HG02870 (cell line): ENCODE measurements around the gene CABP1.
"Not testable (repeated sequence)": the region's sequence is repeated elsewhere in the genome, so short reads cannot be mapped to it uniquely, and the experiment has no call there.

Experiments used
- ATAC-seq: cut with Tn5 transposase; IDR thresholded peaks from one replicate; pipeline ENCODE4 v1.9.1; 2021; ENCODE audit warnings: mild to moderate bottlenecking, moderate library complexity; ENCODE audit not compliant: unreplicated experiment

CABP1 gene

DNA sequence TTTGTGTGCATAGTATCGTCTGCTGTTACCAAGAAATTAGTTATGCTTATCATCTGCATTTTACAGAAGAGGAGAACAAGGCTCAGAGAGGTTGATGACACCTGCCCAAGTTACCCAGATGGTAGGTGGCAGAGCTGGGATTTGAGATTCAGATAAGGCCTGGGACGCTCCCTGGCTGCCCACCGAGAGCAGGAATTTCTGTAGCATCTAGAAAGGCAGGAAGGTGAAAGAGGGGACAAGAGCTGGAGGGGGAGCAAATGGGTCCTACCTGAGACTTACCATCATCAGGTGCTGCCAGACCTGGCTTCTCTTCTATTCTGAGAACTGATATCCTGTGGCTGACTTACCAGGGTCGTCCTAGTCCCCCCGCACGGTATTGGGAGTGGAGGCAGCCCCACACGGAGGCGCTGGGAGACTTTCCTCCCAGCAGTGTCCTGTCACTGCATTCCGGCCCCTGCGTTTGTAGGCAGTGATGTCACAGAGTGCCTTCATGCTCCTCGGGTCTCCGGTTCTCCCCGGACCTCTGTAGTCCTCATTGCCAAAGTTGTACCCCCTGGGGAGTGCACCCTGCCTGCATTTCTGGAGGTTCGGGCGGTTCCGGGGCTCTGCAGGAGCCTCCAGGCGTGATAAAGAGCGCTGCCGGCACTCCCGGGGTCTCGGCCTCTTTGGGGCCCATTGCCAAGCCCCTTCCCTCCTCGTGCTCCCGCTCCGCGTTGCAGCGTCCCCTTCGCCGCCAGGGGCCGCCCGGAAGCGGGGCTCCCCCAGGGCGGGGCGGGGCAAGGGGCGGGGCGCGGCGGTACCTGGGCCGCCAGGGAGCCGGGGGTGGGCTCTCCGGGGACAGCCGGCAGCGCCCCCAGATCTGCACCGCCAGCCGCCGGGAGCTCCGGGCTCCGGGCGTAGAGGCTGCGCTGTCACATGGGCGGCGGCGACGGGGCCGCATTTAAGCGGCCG is at the start of gene CABP1:
Gene CABP1, plus strand, starts transcription at position 856 of the 951 bp plus-strand sequence. Its CDS starts 60 bp downstream, at position 916.
- ATAC-seq: peak; percentile 69

GRCh38 chr12:120590741-120591407 is 49.6 kb upstream of the CABP1 start:
- no peak for ATAC-seq

DNA sequence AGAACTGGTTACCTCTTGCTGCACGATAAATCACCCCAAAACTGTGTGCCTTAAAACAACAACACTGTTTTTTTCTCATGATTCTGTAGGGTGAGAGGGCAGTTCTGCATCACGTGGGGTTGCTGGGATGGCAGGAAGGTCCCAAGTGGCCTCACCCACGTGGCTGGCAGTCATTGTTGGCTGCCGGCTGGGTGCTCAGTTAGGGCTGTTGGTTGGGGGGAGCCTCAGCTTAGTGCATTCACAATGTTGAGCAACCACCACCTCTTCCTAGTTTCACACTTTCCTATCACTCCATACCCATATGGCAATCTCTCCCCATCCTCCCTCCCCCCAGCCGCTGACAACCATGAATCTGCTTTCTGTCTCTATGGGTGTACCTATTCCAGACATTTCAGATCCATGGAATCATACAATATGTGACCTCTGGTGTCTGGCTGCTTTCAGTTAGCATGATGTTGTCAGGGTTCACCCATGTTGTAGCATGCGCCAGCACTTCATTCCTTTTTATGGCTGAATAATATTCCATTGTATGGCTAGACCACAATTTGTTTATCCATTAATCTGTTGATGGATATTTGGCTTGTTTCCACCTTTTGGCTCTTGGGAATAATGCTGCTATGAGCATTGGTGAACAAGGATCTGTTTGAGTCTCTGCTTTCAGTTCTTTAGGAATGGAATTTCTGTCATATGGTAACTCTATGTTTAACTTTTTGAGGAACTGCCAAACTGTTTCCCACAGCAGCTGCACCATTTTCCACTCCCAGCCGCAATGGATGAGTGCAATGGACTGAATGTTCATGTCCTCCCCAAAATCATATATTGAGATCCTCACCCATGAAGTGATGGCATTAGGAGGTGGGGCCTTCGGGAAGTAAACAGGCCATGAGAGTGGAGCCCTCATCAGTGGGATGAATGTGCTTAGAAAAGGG is 48.0 kb upstream of the CABP1 start:
- no peak for ATAC-seq

DNA sequence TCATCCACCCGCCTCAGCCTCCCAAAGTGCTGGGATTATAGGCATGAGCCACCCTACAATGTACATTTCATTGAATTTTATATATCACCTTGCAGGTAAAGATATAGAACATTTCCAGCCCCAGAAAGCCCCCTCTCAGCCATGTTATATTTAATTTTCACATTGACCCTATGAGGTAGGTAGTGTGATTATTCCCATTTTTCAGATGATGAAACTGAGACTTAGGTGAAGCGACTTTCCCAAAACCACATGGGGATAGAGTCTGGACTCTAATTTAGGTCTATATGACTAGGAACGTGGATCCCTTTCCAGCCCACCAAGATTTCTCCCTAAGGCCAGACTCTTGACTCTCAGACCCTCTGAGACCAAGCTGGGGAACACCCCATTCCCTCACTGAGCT is 43.5 kb upstream of the CABP1 start:
- ATAC-seq: no peak

GRCh38 chr12:120597861-120598260 is 42.6 kb upstream of the CABP1 start:
- no peak for ATAC-seq

- ATAC-seq: no peak
These were observed 41.6 kb upstream of the CABP1 start for GRCh38 chr12:120598674-120599463.

DNA sequence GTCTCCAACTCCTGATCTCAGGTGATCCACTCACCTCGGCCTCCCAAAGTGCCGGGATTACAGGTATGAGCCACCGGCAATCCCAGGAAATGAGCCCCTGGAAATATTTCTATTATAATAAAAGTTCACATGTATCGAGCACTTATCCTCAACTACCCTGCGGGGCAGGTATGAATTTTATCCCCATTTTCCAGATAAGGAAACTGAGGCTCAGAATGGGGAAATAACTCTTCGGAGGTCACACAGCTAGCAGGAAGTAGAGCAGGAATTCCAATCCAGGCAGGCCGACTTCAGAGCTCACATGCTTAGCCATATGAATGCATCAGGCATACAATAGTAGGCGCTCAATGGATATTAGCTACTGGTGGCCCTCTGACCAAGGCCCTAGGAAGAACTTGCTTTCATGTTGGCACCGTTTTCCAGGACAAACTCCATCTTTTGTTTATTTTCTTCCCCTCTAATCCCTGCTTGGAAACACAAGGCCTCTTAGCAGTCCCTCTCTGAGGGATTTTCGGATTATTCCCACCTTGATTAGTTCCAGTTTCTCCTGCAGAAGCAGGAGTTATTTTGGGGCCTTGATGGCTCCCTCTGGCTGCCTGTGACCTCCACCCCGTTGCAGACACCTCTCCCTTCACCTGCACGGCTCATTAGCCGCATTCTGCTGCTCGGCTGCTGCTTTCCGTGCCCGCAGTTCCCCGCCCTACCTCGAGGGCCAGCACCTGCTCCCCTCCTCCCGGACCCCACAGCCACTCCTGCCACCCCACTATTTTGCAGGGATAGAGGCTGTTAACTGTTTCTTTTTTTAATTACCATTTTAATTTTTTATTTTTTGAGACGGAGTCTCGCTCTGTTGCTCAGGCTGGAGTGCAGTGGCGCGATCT is 40.5 kb upstream of the CABP1 start:
- no peak for ATAC-seq

GRCh38 chr12:120602416-120602815 is 38.0 kb upstream of the CABP1 start:
- not testable (repeated sequence) for ATAC-seq

DNA sequence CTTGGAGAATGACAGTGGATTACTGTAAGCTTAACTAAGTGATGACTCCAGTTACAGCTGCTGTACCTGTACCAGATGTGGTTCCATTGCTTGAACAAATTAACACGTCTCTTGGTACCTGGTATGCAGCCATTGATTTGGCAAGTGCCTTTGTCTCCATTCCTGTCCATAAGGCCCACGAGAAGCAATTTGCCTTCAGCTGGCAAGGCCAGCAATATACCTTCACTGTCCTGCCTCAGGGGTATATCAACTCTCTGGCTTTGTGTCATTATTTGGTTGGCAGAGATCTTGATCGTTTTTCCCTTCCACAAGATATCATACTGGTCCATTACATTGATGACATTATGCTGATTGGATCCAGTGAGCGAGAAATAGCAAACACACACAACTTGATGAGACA is 29.9 kb upstream of the CABP1 start:
- ATAC-seq: no peak

GRCh38 chr12:120611534-120611933 is 28.9 kb upstream of the CABP1 start:
- not testable (repeated sequence) for ATAC-seq

- no peak for ATAC-seq
These were observed 25.6 kb upstream of the CABP1 start for GRCh38 chr12:120614848-120615247.

DNA sequence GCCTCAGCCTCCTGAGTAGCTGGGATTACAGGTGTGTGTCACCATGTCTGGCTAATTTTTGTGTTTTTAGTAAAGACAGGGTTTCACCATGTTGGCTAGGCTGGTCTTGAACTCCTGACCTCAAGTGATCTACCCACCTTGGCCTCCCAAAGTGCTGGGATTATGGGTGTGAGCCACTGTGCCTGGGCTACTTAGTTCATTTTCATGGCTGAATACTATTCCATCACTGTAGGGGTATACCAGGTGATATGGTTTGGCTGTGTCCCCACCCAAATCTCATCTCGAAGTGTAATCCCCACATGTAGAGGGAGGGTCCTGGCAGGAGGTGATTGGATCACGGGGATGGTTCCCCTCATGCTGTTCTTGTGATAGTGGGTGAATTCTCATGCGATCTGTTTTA is 23.2 kb upstream of the CABP1 start:
- not testable (repeated sequence) for ATAC-seq

- ATAC-seq: not testable (repeated sequence)
These were observed 22.7 kb upstream of the CABP1 start for GRCh38 chr12:120617767-120618166.

- ATAC-seq: no peak
These were observed 21.3 kb upstream of the CABP1 start for GRCh38 chr12:120618954-120619615.

DNA sequence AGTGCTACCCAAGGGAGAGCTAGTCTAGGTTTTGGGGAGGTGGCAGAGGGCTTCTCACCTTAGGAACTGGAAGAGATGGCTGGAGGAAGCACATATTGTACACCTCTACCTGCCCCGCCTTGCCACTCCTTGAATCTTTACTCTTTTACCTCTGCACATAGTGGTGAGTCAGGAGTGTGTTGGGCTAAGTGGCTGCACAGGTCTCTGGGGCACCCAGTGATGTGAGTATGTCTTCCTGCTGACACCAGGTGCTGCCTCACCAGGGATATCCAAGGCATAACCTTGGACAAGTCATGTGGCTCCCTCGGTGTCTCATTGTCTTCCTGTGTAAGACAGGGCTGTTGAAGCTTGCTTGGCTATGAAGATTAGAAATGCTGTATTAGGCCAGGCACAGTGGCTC is 19.8 kb upstream of the CABP1 start:
- no peak for ATAC-seq

GRCh38 chr12:120625557-120626419 is 14.6 kb upstream of the CABP1 start:
- ATAC-seq: no peak

DNA sequence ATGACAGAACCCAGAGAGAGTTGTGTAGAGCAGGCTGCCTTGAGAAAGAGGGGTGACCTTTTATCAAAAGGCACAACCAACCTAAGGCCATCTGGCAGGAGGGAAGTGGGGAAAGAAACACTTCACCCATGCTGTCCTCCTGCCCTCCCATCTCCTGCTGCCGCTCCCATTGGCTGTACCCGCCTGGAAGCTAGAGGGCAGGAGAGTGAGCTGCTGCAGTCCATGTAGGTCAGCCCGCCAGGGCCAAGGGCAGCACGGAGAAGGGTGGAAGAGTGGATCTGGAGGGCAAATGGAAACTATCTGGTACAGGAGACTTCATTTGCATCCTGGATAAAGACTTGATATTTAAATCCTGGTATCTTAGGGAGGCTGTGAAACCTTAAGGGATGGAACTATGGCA is 11.5 kb upstream of the CABP1 start:
- ATAC-seq: no peak
